ENCODE results near the gene CCDC57. TPM values are rescaled to one million over a fixed set of nuclear protein-coding genes. Genes with fewer than 3 reads are reported as not detected.

Gene CCDC57
- total RNA-seq, 1 experiment from 2014 or later: 140 TPM

- Histone ChIP-seq H3K79me2 (ENCODE audit: low read depth) (0 out of 2 replicates have a peak, but pooled peaks cover 4% of the 10 kb centered on the region), H3F3A (ENCODE audit: insufficient read depth, low read depth) (peaks cover 6% of the 10 kb centered on the region; the same call in 1 of the 2 replicates), H3K9me2 (ENCODE audit: insufficient read depth) (no peaks in the 10 kb centered on the region), H3K9me3 (ENCODE audit: insufficient read depth, low read depth) (no peaks in the 10 kb centered on the region), H3K4me3 (no peak overlapping the region), H3K36me3 (ENCODE audit: low read depth) (no peaks in the 10 kb centered on the region), H4K20me1 (ENCODE audit: insufficient read depth) (no peaks in the 10 kb centered on the region), H3K4me1 (replicated peaks; ENCODE audit: insufficient read depth) (peaks cover 8% of the 10 kb centered on the region), H3K4me2 (no peak overlapping the region), H3K27ac (no peak overlapping the region), H3K27me3 (ENCODE audit: insufficient read depth, low read depth) (no peaks in the 10 kb centered on the region), H2AFZ (no peak overlapping the region)
- no peak for TF ChIP-seq EZH2 (IDR thresholded peaks at IDR 0.05; ENCODE audit: low read depth)
- TF ChIP-seq CTCF (conservative IDR thresholded peaks at IDR 0.05): no peak
- POLR2A ChIA-PET (ENCODE audit: unreplicated experiment): no interaction called here
- CTCF ChIA-PET: no interaction called here
- DNase-seq: no peak
- intact Hi-C loops (cut with micrococcal nuclease; ENCODE audit: unreplicated experiment): no loop called here
- no TSS peak for BruUV-seq (replicated peaks)
Observed at GRCh38 chr17:82200135-82200534, 12.5 kb downstream of the CCDC57 start.

- H3K4me1 ChIP-seq (replicated peaks; ENCODE audit: insufficient read depth): peaks cover 1% of the 10 kb centered on the region; the same call in 1 of the 2 replicates
- intact Hi-C loops (cut with micrococcal nuclease; ENCODE audit: unreplicated experiment): no loop called here
- POLR2A ChIA-PET (ENCODE audit: unreplicated experiment): no interaction called here
- H4K20me1 ChIP-seq (ENCODE audit: insufficient read depth): no peaks in the 10 kb centered on the region
- H3K9me3 ChIP-seq (ENCODE audit: insufficient read depth, low read depth): no peaks in the 10 kb centered on the region
- no peak overlapping the region for H3K27ac ChIP-seq
- H3K4me2 ChIP-seq: no peak overlapping the region
- no TSS peak for BruUV-seq (replicated peaks)
- H3K79me2 ChIP-seq (ENCODE audit: low read depth): 0 out of 2 replicates have a peak, but pooled peaks cover 4% of the 10 kb centered on the region
- H3K27me3 ChIP-seq (ENCODE audit: insufficient read depth, low read depth): no peaks in the 10 kb centered on the region
- TF ChIP-seq EZH2 (IDR thresholded peaks at IDR 0.05; ENCODE audit: low read depth) (no peak), CTCF (conservative IDR thresholded peaks at IDR 0.05) (no peak)
- peaks cover under 1% of the 10 kb centered on the region; the same call in 1 of the 2 replicates for H3F3A ChIP-seq (ENCODE audit: insufficient read depth, low read depth)
- H3K9me2 ChIP-seq (ENCODE audit: insufficient read depth): no peaks in the 10 kb centered on the region
- H3K4me3 ChIP-seq: no peak overlapping the region
- no peak for DNase-seq
- H3K36me3 ChIP-seq (ENCODE audit: low read depth): no peaks in the 10 kb centered on the region
- H2AFZ ChIP-seq: no peak overlapping the region
- CTCF ChIA-PET: no interaction called here
Observed at GRCh38 chr17:82199496-82199895, 13.1 kb downstream of the CCDC57 start.

- H3K9me3 ChIP-seq (ENCODE audit: insufficient read depth, low read depth): no peaks in the 10 kb centered on the region
- ChIA-PET CTCF (no interaction called here), POLR2A (ENCODE audit: unreplicated experiment) (no interaction called here)
- TF ChIP-seq EZH2 (IDR thresholded peaks at IDR 0.05; ENCODE audit: low read depth) (no peak), CTCF (conservative IDR thresholded peaks at IDR 0.05) (no peak)
- H3K79me2 ChIP-seq (ENCODE audit: low read depth): no peaks in the 10 kb centered on the region
- H3K4me2 ChIP-seq: no peak overlapping the region
- no peaks in the 10 kb centered on the region for H4K20me1 ChIP-seq (ENCODE audit: insufficient read depth)
- no peak overlapping the region for H2AFZ ChIP-seq
- no peaks in the 10 kb centered on the region for H3K9me2 ChIP-seq (ENCODE audit: insufficient read depth)
- no peaks in the 10 kb centered on the region for H3K27me3 ChIP-seq (ENCODE audit: insufficient read depth, low read depth)
- H3K36me3 ChIP-seq (ENCODE audit: low read depth): no peaks in the 10 kb centered on the region
- no TSS peak for BruUV-seq (replicated peaks)
- no peaks in the 10 kb centered on the region for H3K4me1 ChIP-seq (replicated peaks; ENCODE audit: insufficient read depth)
- H3F3A ChIP-seq (ENCODE audit: insufficient read depth, low read depth): no peaks in the 10 kb centered on the region
- no peak for DNase-seq
- intact Hi-C loops (cut with micrococcal nuclease; ENCODE audit: unreplicated experiment): no loop called here
- H3K27ac ChIP-seq: no peak overlapping the region
- no peak overlapping the region for H3K4me3 ChIP-seq
Observed at GRCh38 chr17:82198092-82198491, 14.6 kb downstream of the CCDC57 start.

All from PC-9 (cell line).